Activated CD4-positive, alpha-beta T cell treated with anti-CD3 and anti-CD28 coated beads, Interleukin-2, Interleukin-4, amounts not matched to agents 100 ng/mL and 50 ng/mL, durations not matched to agents 16 hours and 8 hours (primary cell): ENCODE results near the gene GPRIN3.

Source experiments
- DNase-seq: peaks from one replicate; pipeline ENCODE4 v3.0.0-alpha.2; 2020; ENCODE audit warnings: low spot score

GPRIN3 gene

GRCh38 chr4:89307446-89308160, at the start of gene GPRIN3:
Gene GPRIN3 (minus strand): TSS chr4:89307800. CDS start chr4:89250110, 57,690 bp downstream.
- no peak for DNase-seq

GRCh38 chr4:89357340-89357739, 49.7 kb upstream of the GPRIN3 start:
- no peak for DNase-seq

- DNase-seq = no peak
Measured at GRCh38 chr4:89356086-89356485, 48.5 kb upstream of the GPRIN3 start.

- DNase-seq = no peak
Measured at GRCh38 chr4:89353514-89353913, 45.9 kb upstream of the GPRIN3 start.

GRCh38 chr4:89352541-89352940, 44.9 kb upstream of the GPRIN3 start:
- DNase-seq = no peak

GRCh38 chr4:89351201-89351600, 43.6 kb upstream of the GPRIN3 start:
- DNase-seq = no peak

- no peak for DNase-seq
Measured at GRCh38 chr4:89347363-89348025, 39.9 kb upstream of the GPRIN3 start.

- DNase-seq = no peak
Measured at GRCh38 chr4:89344571-89344970, 37.0 kb upstream of the GPRIN3 start.

- no peak for DNase-seq
Measured at GRCh38 chr4:89338206-89338605, 30.6 kb upstream of the GPRIN3 start.

GRCh38 chr4:89337681-89338080, 30.1 kb upstream of the GPRIN3 start:
- DNase-seq = no peak

GRCh38 chr4:89336818-89337420, 29.3 kb upstream of the GPRIN3 start:
- DNase-seq = no peak

GRCh38 chr4:89334830-89335229, 27.2 kb upstream of the GPRIN3 start:
- DNase-seq = no peak

- no peak for DNase-seq
Measured at GRCh38 chr4:89334311-89334710, 26.7 kb upstream of the GPRIN3 start.

GRCh38 chr4:89331686-89332544, 24.3 kb upstream of the GPRIN3 start:
- no peak for DNase-seq

GRCh38 chr4:89331197-89331596, 23.6 kb upstream of the GPRIN3 start:
- no peak for DNase-seq

GRCh38 chr4:89329280-89329679, 21.7 kb upstream of the GPRIN3 start:
- DNase-seq = no peak

- DNase-seq = no peak
Measured at GRCh38 chr4:89324671-89325070, 17.1 kb upstream of the GPRIN3 start.

GRCh38 chr4:89322671-89323070, 15.1 kb upstream of the GPRIN3 start:
- no peak for DNase-seq

GRCh38 chr4:89319756-89320155, 12.2 kb upstream of the GPRIN3 start:
- DNase-seq = no peak

- peak; percentile 71 for DNase-seq
Measured at GRCh38 chr4:89316931-89317366, 9.3 kb upstream of the GPRIN3 start.

- no peak for DNase-seq
Measured at GRCh38 chr4:89316211-89316610, 8.6 kb upstream of the GPRIN3 start.

GRCh38 chr4:89314291-89314690, 6.7 kb upstream of the GPRIN3 start:
- DNase-seq = no peak
